GM12864 (cell line): ENCODE measurements around the gene ZNF346.

Experiments
- DNase-seq: peaks from one replicate; pipeline ENCODE4 v3.0.0-alpha.2; 2011; ENCODE audit warnings: low read depth
- H3K4me3 ChIP-seq: 2 replicates; pipeline ENCODE4 v1.5.1; 2011; ENCODE audit warnings: mild to moderate bottlenecking, low read depth, low read length, control low read depth
- CTCF ChIP-seq: IDR thresholded peaks from 2 replicates; pipeline ENCODE4 v1.5.1; 2011; ENCODE audit warnings: low read depth, mild to moderate bottlenecking, moderate library complexity, low read length, control low read depth, inconsistent platforms; ENCODE audit errors: missing control alignments

ZNF346 gene

DNA sequence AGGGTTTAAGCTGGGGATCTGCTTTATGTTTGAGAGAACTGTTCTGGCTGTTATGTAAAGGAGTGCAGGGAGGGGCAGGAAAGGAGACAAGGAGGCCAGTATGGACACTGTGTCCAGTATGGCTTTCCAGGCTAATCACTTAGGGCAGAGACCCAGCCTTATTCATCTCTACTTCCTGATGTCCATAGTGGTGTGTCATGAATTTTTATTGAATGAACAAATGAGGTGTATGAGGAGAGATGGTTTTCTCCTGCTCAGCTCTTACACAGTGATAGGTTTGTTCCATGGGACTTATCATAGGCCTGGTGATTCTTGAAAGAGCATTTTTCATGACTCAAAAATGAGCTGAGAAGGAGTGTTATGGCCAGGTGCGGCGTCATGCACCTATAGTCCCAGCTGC lies 43.7 kb downstream of the ZNF346 start:
- TF ChIP-seq CTCF: no peak
- no peak for DNase-seq
- no peak overlapping the region for H3K4me3 ChIP-seq

DNA sequence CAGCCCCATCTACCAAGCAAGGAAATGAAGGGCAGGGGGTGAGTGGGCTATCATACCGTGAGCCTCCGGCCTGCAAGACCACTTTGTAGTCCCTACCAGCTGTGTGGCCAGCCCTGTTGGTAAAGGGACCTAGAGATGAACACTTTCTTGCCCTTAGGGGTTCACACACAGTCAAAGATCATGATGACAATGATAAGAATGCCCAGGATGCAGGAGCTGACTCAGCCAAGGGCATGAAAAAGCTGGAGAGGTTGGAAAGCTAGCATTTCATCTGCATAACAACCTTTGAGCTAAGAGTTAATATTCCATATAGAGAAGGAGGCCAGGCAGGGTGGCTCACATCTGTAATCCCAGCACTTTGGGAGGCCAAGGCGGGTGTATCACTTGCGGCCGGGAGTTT lies 45.0 kb downstream of the ZNF346 start:
- no peak for DNase-seq
- no peak overlapping the region for H3K4me3 ChIP-seq

DNA sequence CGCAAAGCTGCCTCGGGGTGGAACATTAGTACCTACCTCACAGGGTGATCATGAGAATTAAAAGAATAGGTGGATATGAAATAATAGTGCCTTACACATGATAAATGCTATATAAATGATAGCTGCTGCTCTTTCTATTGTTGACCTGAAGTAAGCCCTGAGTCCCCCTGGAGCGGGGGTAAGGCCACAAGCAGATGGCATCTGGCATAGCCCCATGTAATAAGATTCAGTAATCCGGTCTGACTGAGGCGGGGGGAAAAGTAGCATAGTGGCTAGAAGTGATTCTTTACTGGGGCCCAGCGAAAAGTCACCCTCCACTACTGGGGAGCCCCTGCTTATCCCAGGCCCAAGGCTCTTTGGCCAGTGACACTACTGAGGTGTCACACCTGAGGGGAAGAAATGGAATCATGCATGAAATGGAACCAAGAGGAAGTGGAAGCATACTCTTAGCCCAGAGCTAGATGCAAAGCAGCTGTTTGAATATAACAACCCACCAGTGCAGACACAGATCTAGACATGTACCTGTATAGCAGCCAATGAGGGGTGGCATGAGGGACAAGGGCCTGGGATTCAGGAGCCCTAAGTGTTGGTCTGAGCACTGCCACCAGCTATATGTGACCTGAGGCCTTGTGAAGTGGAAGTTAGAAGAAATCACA lies 48.2 kb downstream of the ZNF346 start:
- no peak for TF ChIP-seq CTCF
- H3K4me3 ChIP-seq: no peak overlapping the region
- DNase-seq: no peak

More for the DNA sequence above, 45.0 kb downstream of the ZNF346 start:
- TF ChIP-seq CTCF: no peak

GRCh38 chr5:177071666-177072385 lies 49.3 kb downstream of the ZNF346 start:
- no peak overlapping the region for H3K4me3 ChIP-seq
- peak; percentile 51 for DNase-seq
- peak; percentile 85 for TF ChIP-seq CTCF

DNA sequence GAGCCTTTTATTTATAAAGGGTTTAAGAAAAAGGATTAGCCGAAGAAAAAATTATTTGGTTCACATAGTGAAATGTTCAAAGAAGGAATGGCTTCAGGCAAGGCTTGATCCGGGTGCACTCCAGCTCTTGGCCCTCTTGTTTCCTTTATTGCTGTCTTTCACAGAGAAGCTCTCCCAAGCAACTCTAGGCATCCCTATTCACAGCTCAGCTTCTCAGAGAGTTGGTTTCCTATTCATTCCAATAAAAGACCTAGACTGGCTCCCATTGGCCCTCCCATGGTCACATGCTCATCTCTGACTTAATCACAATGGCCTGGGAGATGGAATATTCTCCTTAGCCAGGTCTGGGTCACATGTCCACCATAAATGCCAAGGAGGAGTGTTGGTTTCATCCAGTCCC lies 54.8 kb downstream of the ZNF346 start:
- H3K4me3 ChIP-seq: no peak overlapping the region
- no peak for DNase-seq
- no peak for TF ChIP-seq CTCF

- no peak for DNase-seq
- TF ChIP-seq CTCF: no peak
- no peak overlapping the region for H3K4me3 ChIP-seq
These were observed 57.1 kb downstream of the ZNF346 start for GRCh38 chr5:177079606-177080005.

GRCh38 chr5:177080265-177080664 lies 57.8 kb downstream of the ZNF346 start:
- DNase-seq: no peak
- no peak overlapping the region for H3K4me3 ChIP-seq
- no peak for TF ChIP-seq CTCF
